GM23338 (cell line): ENCODE results near the gene CACNA1A. TPM values are rescaled to one million over a fixed set of nuclear protein-coding genes. Genes with fewer than 3 reads are reported as not detected.

ENCODE experiments used
- ATAC-seq: fragments of 200-7000 bp; cut with Tn5 transposase; 3 replicates; pipeline ENCODE4 v1.9.1; 2020
- DNase-seq: peaks from one replicate; pipeline ENCODE4 v3.0.0-alpha.2; 2015; ENCODE audit warnings: low spot score
- H2AFZ ChIP-seq: fragments of 200-600 bp; sonication (generic); 2 replicates; pipeline ENCODE4 v1.8.0; 2016; ENCODE audit warnings: antibody characterized with exemption, mild to moderate bottlenecking, moderate library complexity
- H3F3A ChIP-seq: fragments of 200-600 bp; sonication (generic); replicated peaks from 2 replicates; pipeline ENCODE4 v1.8.0; 2017; ENCODE audit warnings: antibody characterized with exemption, mixed run types, low read depth
- H3K27ac ChIP-seq: fragments of 200-600 bp; sonication (generic); 2 replicates; pipeline ENCODE4 v1.6.1; 2016; ENCODE audit warnings: low read depth
- H3K27me3 ChIP-seq: fragments of 200-600 bp; sonication (generic); 2 replicates; pipeline ENCODE4 v1.8.0; 2016; ENCODE audit warnings: mild to moderate bottlenecking, mixed run types, moderate library complexity; ENCODE audit not compliant: insufficient read depth
- H3K36me3 ChIP-seq: fragments of 200-600 bp; sonication (generic); 2 replicates; pipeline ENCODE4 v1.8.0; 2016; ENCODE audit warnings: mild to moderate bottlenecking; ENCODE audit not compliant: insufficient read depth
- H3K4me1 ChIP-seq: fragments of 200-600 bp; sonication (generic); 2 replicates; pipeline ENCODE4 v1.8.0; 2016; ENCODE audit warnings: mild to moderate bottlenecking, moderate library complexity; ENCODE audit not compliant: insufficient read depth
- H3K4me2 ChIP-seq: fragments of 200-600 bp; sonication (generic); 2 replicates; pipeline ENCODE4 v1.7.1; 2017; ENCODE audit warnings: mixed run types
- H3K4me3 ChIP-seq: fragments of 200-600 bp; sonication (generic); 2 replicates; pipeline ENCODE4 v1.6.1; 2016; ENCODE audit warnings: mixed run types
- H3K79me2 ChIP-seq: fragments of 200-600 bp; sonication (generic); replicated peaks from 2 replicates; pipeline ENCODE4 v1.8.0; 2017; ENCODE audit warnings: mild to moderate bottlenecking; ENCODE audit not compliant: insufficient read depth
- H3K9me2 ChIP-seq: fragments of 200-600 bp; sonication (generic); 2 replicates; pipeline ENCODE4 v1.8.0; 2017; ENCODE audit not compliant: insufficient read depth
- H4K20me1 ChIP-seq: fragments of 200-600 bp; sonication (generic); replicated peaks from 2 replicates; pipeline ENCODE4 v1.8.0; 2017; ENCODE audit warnings: mild to moderate bottlenecking; ENCODE audit not compliant: insufficient read depth
- H3K27ac Mint-ChIP-seq: 2 replicates; pipeline ENCODE4 v1.8.0; 2020; ENCODE audit warnings: inconsistent platforms, mild to moderate bottlenecking, moderate library complexity, mixed read lengths
- H3K27me3 Mint-ChIP-seq: 3 replicates; pipeline ENCODE4 v1.8.0; 2022; ENCODE audit warnings: low read depth, mild to moderate bottlenecking, moderate library complexity, mixed read lengths, inconsistent platforms; ENCODE audit not compliant: insufficient read depth, poor library complexity
- H3K36me3 Mint-ChIP-seq: 3 replicates; pipeline ENCODE4 v1.8.0; 2021; ENCODE audit warnings: low read depth, mild to moderate bottlenecking, inconsistent platforms, moderate library complexity, mixed read lengths
- H3K4me1 Mint-ChIP-seq: 3 replicates; pipeline ENCODE4 v1.8.0; 2020; ENCODE audit warnings: mild to moderate bottlenecking, inconsistent platforms, mixed read lengths
- H3K4me3 Mint-ChIP-seq: 3 replicates; pipeline ENCODE4 v1.8.0; 2021; ENCODE audit warnings: moderate library complexity, mild to moderate bottlenecking, inconsistent platforms, mixed read lengths
- H3K9me3 Mint-ChIP-seq: 3 replicates; pipeline ENCODE4 v1.8.0; 2020; ENCODE audit warnings: moderate library complexity, mild to moderate bottlenecking, inconsistent platforms, mixed read lengths
- CREB1 ChIP-seq: fragments of 250-450 bp; sonication (Bioruptor Pico); IDR thresholded peaks from 2 replicates; pipeline ENCODE4 v1.5.0; 2020; ENCODE audit warnings: low read depth, mild to moderate bottlenecking, moderate library complexity
- CTCF ChIP-seq, 2 experiments: fragments of 200-600 bp in 1 of 2; sonication (generic) in 1 of 2; conservative IDR thresholded peaks; 2 replicates each; pipeline versions ENCODE4 v1.5.1 to v1.6.1; 2016 to 2017; ENCODE audit warnings: antibody characterized with exemption in 2 of 2, low read depth in 2 of 2, mild to moderate bottlenecking in 2 of 2, moderate library complexity in 1 of 2
- ETS1 ChIP-seq: IDR thresholded peaks from 2 replicates; pipeline ENCODE4 v1.6.1; 2016; ENCODE audit warnings: antibody characterized with exemption
- EZH2 ChIP-seq: fragments of 200-600 bp; sonication (generic); IDR thresholded peaks from one replicate; pipeline ENCODE4 v1.8.0; 2017; ENCODE audit warnings: antibody characterized with exemption, mild to moderate bottlenecking, low read depth; ENCODE audit not compliant: unreplicated experiment
- NANOG ChIP-seq: IDR thresholded peaks from 2 replicates; pipeline ENCODE4 v1.6.1; 2016; ENCODE audit warnings: antibody characterized with exemption, borderline replicate concordance
- POLR2AphosphoS5 ChIP-seq: IDR thresholded peaks from 2 replicates; pipeline ENCODE4 v1.6.1; 2016; ENCODE audit warnings: antibody characterized with exemption, low read depth
- REST ChIP-seq: IDR thresholded peaks from one replicate; pipeline ENCODE4 v1.6.1; 2018; ENCODE audit warnings: antibody characterized with exemption; ENCODE audit not compliant: unreplicated experiment
- STAT1 ChIP-seq: IDR thresholded peaks from one replicate; pipeline ENCODE4 v1.6.1; 2016; ENCODE audit warnings: antibody characterized with exemption; ENCODE audit not compliant: unreplicated experiment
- ZNF331 ChIP-seq: fragments of 250-450 bp; sonication (Bioruptor Pico); IDR thresholded peaks from 2 replicates; pipeline ENCODE4 v1.5.0; 2020; ENCODE audit warnings: low read depth, mild to moderate bottlenecking, moderate library complexity
- polyA plus RNA-seq: library from polyadenylated mRNA; unstranded; fragments of >200 nt; fragmentation: Nextera tagmentation; extraction: Ambion mirVana; gene quantifications from 2 replicates; pipeline ENCODE4 v1.2.1, GENCODE V29; 2016
- total RNA-seq: library from RNA; depleted of rRNA; stranded (reverse); fragments of >200 nt; shearing (Covaris generic); gene quantifications from 2 replicates; pipeline ENCODE4 v1.2.3, GENCODE V29; 2014

The CACNA1A gene
- total and polyA plus RNA-seq, 2 experiments from 2014 or later: 7.4 to 20.3 TPM

- TF ChIP-seq STAT1: no peak
- no peak for TF ChIP-seq ZNF331 (CRISPR knock-in tag)
- no peak for TF ChIP-seq CREB1
- TF ChIP-seq POLR2AphosphoS5: no peak
- TF ChIP-seq EZH2: no peak
- TF ChIP-seq REST: no peak
Measured at GRCh38 chr19:13437919-13438618, 68.2 kb downstream of the CACNA1A start (continued).

- H3K4me3 ChIP-seq: no peak overlapping the region
- no peaks in the 10 kb centered on the region for H3K9me2 ChIP-seq
- H3K4me1 Mint-ChIP-seq: 0 out of 3 replicates have a peak, but pooled peaks cover under 1% of the 10 kb centered on the region
- peaks cover 4% of the 10 kb centered on the region; the same call in 1 of the 3 replicates for H3K36me3 Mint-ChIP-seq
- H3F3A ChIP-seq: no peaks in the 10 kb centered on the region
- no peaks in the 10 kb centered on the region for H3K36me3 ChIP-seq
- no peaks in the 10 kb centered on the region for H3K27me3 ChIP-seq
- no peaks in the 10 kb centered on the region for H3K9me3 Mint-ChIP-seq
- no peak overlapping the region for H2AFZ ChIP-seq
- no peak overlapping the region for H3K4me3 Mint-ChIP-seq
- H3K4me2 ChIP-seq: no peak overlapping the region
- H3K79me2 ChIP-seq: no peaks in the 10 kb centered on the region
- no peaks in the 10 kb centered on the region for H3K4me1 ChIP-seq
- no peak for ATAC-seq
- no peak overlapping the region for H3K27ac ChIP-seq
- H3K27ac Mint-ChIP-seq: no peak overlapping the region
- H3K27me3 Mint-ChIP-seq: peaks cover 5% of the 10 kb centered on the region
- TF ChIP-seq STAT1: no peak
- TF ChIP-seq REST: no peak
- no peak for TF ChIP-seq NANOG
- no peak for TF ChIP-seq ETS1
- no peak for TF ChIP-seq ZNF331 (CRISPR knock-in tag)
- no peak for TF ChIP-seq CREB1
- TF ChIP-seq CTCF (conservative IDR thresholded peaks at IDR 0.05; ENCODE audit: low read depth in 2 of 2): no peak
- TF ChIP-seq POLR2AphosphoS5: no peak
- peaks cover 6% of the 10 kb centered on the region; the same call in 1 of the 2 replicates for H4K20me1 ChIP-seq
- no peak for DNase-seq
Measured at GRCh38 chr19:13436352-13436751, 69.9 kb downstream of the CACNA1A start.
